CD4-positive, alpha-beta T cell treated with Interleukin-17A for 4 hours (primary cell): Measurements from ENCODE around the gene THRSP.
"Not testable (repeated sequence)": the region's sequence is repeated elsewhere in the genome, so short reads cannot be mapped to it uniquely, and the experiment has no call there.

Experiments
- DNase-seq: peaks from one replicate; pipeline ENCODE4 v3.0.0-alpha.2; 2020; ENCODE audit warnings: mixed read lengths

The THRSP gene

GRCh38 chr11:78063440-78064181, at the start of gene THRSP:
Gene THRSP (plus strand): TSS chr11:78063861. CDS start chr11:78063882, 21 bp downstream.
- no peak for DNase-seq

GRCh38 chr11:78014937-78015520, 48.6 kb upstream of the THRSP start:
- not testable (repeated sequence) for DNase-seq

- no peak for DNase-seq
Observed at GRCh38 chr11:78015878-78016277, 47.8 kb upstream of the THRSP start.

- no peak for DNase-seq
Observed at GRCh38 chr11:78019808-78020207, 43.9 kb upstream of the THRSP start.

- no peak for DNase-seq
Observed at GRCh38 chr11:78020246-78020645, 43.4 kb upstream of the THRSP start.

GRCh38 chr11:78021611-78022010, 42.0 kb upstream of the THRSP start:
- no peak for DNase-seq

GRCh38 chr11:78022397-78023396, 41.0 kb upstream of the THRSP start, which contains the start of gene KCTD14:
Gene KCTD14 (minus strand): TSS chr11:78023276. CDS start chr11:78023249, 27 bp downstream.
- no peak for DNase-seq

- DNase-seq = no peak
Observed at GRCh38 chr11:78023426-78023825, 40.2 kb upstream of the THRSP start.

- no peak for DNase-seq
Observed at GRCh38 chr11:78025378-78025777, 38.3 kb upstream of the THRSP start.

- no peak for DNase-seq
Observed at GRCh38 chr11:78027759-78028158, 35.9 kb upstream of the THRSP start.

- not testable (repeated sequence) for DNase-seq
Observed at GRCh38 chr11:78028423-78028822, 35.2 kb upstream of the THRSP start.

GRCh38 chr11:78030429-78031325, 33.0 kb upstream of the THRSP start:
- DNase-seq = no peak

GRCh38 chr11:78031629-78032028, 32.0 kb upstream of the THRSP start:
- DNase-seq = no peak

GRCh38 chr11:78032090-78032489, 31.6 kb upstream of the THRSP start:
- no peak for DNase-seq

GRCh38 chr11:78033040-78033439, 30.6 kb upstream of the THRSP start:
- DNase-seq = no peak

GRCh38 chr11:78034623-78035022, 29.0 kb upstream of the THRSP start:
- no peak for DNase-seq

- DNase-seq = no peak
Observed at GRCh38 chr11:78036313-78036712, 27.3 kb upstream of the THRSP start.

- DNase-seq = no peak
Observed at GRCh38 chr11:78037056-78037455, 26.6 kb upstream of the THRSP start.

- DNase-seq = no peak
Observed at GRCh38 chr11:78037825-78038620, 25.6 kb upstream of the THRSP start.

- no peak for DNase-seq
Observed at GRCh38 chr11:78038697-78039313, 24.9 kb upstream of the THRSP start.

- no peak for DNase-seq
Observed at GRCh38 chr11:78039391-78039918, 24.2 kb upstream of the THRSP start.
